Spleen (tissue), 7 donors: ENCODE measurements around the gene PCDHB15.

Source experiments
- POLR2A ChIP-seq, 3 donors: fragments of 450-650 bp; IDR thresholded peaks; one replicate each; pipeline ENCODE4 v1.5.1; 2017; ENCODE audit warnings: antibody characterized with exemption in 3 of 3, mild to moderate bottlenecking in 1 of 3
- POLR2AphosphoS5 ChIP-seq, 3 donors: sonication (generic); formaldehyde crosslinking; IDR thresholded peaks; one replicate each; pipeline ENCODE4 v1.5.1; 2017; ENCODE audit warnings: antibody characterized with exemption in 3 of 3
- TF ChIP-seq, protein P1 (sequence below), 11 experiments: fragments of 200-600 bp in 7 of 11; fragments of 450-650 bp in 4 of 11; sonication (generic) in 4 of 11; IDR thresholded peaks in 8 of 11; conservative IDR thresholded peaks in 3 of 11; 1 replicate in 7 of 11; 2 replicates in 4 of 11; pipeline versions ENCODE4 v1.4.0 to v1.8.0; 2016 to 2021; ENCODE audit warnings: antibody characterized with exemption in 11 of 11, inconsistent platforms in 4 of 11, mild to moderate bottlenecking in 1 of 11
- donor health status: DM: no; HTN: no; CAD: no; lungs with moderate emphysema.
- donor health status: DM: no; HTN: no; CAD: no.
- donor health status: DM: no; HTN: no; CAD: no.

- TF ChIP-seq, protein P1, sequence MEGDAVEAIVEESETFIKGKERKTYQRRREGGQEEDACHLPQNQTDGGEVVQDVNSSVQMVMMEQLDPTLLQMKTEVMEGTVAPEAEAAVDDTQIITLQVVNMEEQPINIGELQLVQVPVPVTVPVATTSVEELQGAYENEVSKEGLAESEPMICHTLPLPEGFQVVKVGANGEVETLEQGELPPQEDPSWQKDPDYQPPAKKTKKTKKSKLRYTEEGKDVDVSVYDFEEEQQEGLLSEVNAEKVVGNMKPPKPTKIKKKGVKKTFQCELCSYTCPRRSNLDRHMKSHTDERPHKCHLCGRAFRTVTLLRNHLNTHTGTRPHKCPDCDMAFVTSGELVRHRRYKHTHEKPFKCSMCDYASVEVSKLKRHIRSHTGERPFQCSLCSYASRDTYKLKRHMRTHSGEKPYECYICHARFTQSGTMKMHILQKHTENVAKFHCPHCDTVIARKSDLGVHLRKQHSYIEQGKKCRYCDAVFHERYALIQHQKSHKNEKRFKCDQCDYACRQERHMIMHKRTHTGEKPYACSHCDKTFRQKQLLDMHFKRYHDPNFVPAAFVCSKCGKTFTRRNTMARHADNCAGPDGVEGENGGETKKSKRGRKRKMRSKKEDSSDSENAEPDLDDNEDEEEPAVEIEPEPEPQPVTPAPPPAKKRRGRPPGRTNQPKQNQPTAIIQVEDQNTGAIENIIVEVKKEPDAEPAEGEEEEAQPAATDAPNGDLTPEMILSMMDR (IDR thresholded peaks at IDR 0.05 in 8 of 11, conservative IDR thresholded peaks at IDR 0.05 in 3 of 11): no peak
- TF ChIP-seq POLR2A (IDR thresholded peaks at IDR 0.05) (no peak), POLR2AphosphoS5 (IDR thresholded peaks at IDR 0.05) (no peak)
Observed at GRCh38 chr5:141236516-141237313, 8.5 kb upstream of the PCDHB15 start.
